PC-9 (cell line): ENCODE results near the gene TCAP. TPM values are rescaled to one million over a fixed set of nuclear protein-coding genes. Genes with fewer than 3 reads are reported as not detected.
A peak's percentile ranks its signal among the peaks of the same experiment; 100 is the strongest.

Source experiments
- BruUV-seq: library from RNA; stranded (reverse); fragments of 400-500 nt; replicated peaks from 2 replicates; lab custom pipeline; 2021; lab: Mats Ljungman, UMichigan
- CTCF ChIA-PET: fragments of 300-600 bp; sonication (Branson Sonifier 250); formaldehyde crosslinking; loops from one replicate; lab custom pipeline; 2022; ENCODE audit warnings: antibody characterized with exemption; lab: Charles Lee
- POLR2A ChIA-PET: fragments of 300-600 bp; sonication (Branson Sonifier 250); formaldehyde crosslinking; loops from one replicate; lab custom pipeline; 2022; ENCODE audit warnings: antibody characterized with exemption; ENCODE audit not compliant: unreplicated experiment; lab: Charles Lee
- DNase-seq, 2 experiments: peaks; one replicate each; pipeline versions ENCODE4 v3.0.0 to v3.0.0-alpha.2; 2015 to 2022; ENCODE audit warnings: mixed read lengths in 1 of 2
- H2AFZ ChIP-seq: fragments of 200-600 bp; sonication (generic); 2 replicates; pipeline ENCODE4 v1.8.1; 2017; ENCODE audit warnings: antibody characterized with exemption
- H3F3A ChIP-seq: fragments of 200-600 bp; sonication (generic); 2 replicates; pipeline ENCODE4 v1.8.1; 2017; ENCODE audit warnings: antibody characterized with exemption, mild to moderate bottlenecking, low read depth; ENCODE audit not compliant: insufficient read depth
- H3K27ac ChIP-seq: fragments of 200-600 bp; sonication (generic); 2 replicates; pipeline ENCODE4 v1.6.1; 2016; ENCODE audit warnings: mixed run types
- H3K27me3 ChIP-seq: fragments of 200-600 bp; sonication (generic); 2 replicates; pipeline ENCODE4 v1.6.1; 2016; ENCODE audit warnings: low read depth, mixed run types; ENCODE audit not compliant: insufficient read depth
- H3K36me3 ChIP-seq: fragments of 200-600 bp; sonication (generic); 2 replicates; pipeline ENCODE4 v1.6.1; 2016; ENCODE audit warnings: low read depth, mixed run types
- H3K4me1 ChIP-seq: fragments of 200-600 bp; sonication (generic); replicated peaks from 2 replicates; pipeline ENCODE4 v1.6.1; 2016; ENCODE audit warnings: mixed run types; ENCODE audit not compliant: insufficient read depth
- H3K4me2 ChIP-seq: fragments of 200-600 bp; sonication (generic); 2 replicates; pipeline ENCODE4 v1.6.1; 2017; ENCODE audit warnings: mixed run types
- H3K4me3 ChIP-seq: fragments of 200-600 bp; sonication (generic); 2 replicates; pipeline ENCODE4 v1.6.1; 2016; ENCODE audit warnings: mixed run types
- H3K79me2 ChIP-seq: fragments of 200-600 bp; sonication (generic); 2 replicates; pipeline ENCODE4 v1.6.1; 2017; ENCODE audit warnings: low read depth, mixed run types
- H3K9me2 ChIP-seq: fragments of 200-600 bp; sonication (generic); 2 replicates; pipeline ENCODE4 v1.8.1; 2017; ENCODE audit warnings: mild to moderate bottlenecking; ENCODE audit not compliant: insufficient read depth
- H3K9me3 ChIP-seq: fragments of 200-600 bp; sonication (generic); 2 replicates; pipeline ENCODE4 v1.8.1; 2016; ENCODE audit warnings: low read depth; ENCODE audit not compliant: insufficient read depth
- H4K20me1 ChIP-seq: fragments of 200-600 bp; sonication (generic); 2 replicates; pipeline ENCODE4 v1.8.1; 2017; ENCODE audit not compliant: insufficient read depth
- CTCF ChIP-seq: fragments of 200-600 bp; sonication (generic); conservative IDR thresholded peaks from 2 replicates; pipeline ENCODE4 v1.6.1; 2017; ENCODE audit warnings: mixed run types, antibody characterized with exemption, mild to moderate bottlenecking, moderate library complexity
- EZH2 ChIP-seq: fragments of 200-600 bp; sonication (generic); IDR thresholded peaks from 2 replicates; pipeline ENCODE4 v1.8.0; 2017; ENCODE audit warnings: antibody characterized with exemption, low read depth
- intact Hi-C: fragments of 100-400 bp; cut with micrococcal nuclease; formaldehyde crosslinking; loops from one replicate; pipeline ENCODE4 v1.10.0; 2022; ENCODE audit not compliant: unreplicated experiment
- total RNA-seq: library from RNA; stranded (reverse); gene quantifications from 2 replicates; pipeline ENCODE4 v1.2.3, GENCODE V29; 2021

TCAP gene
- total RNA-seq, 1 experiment from 2014 or later: 1.6 TPM

DNA sequence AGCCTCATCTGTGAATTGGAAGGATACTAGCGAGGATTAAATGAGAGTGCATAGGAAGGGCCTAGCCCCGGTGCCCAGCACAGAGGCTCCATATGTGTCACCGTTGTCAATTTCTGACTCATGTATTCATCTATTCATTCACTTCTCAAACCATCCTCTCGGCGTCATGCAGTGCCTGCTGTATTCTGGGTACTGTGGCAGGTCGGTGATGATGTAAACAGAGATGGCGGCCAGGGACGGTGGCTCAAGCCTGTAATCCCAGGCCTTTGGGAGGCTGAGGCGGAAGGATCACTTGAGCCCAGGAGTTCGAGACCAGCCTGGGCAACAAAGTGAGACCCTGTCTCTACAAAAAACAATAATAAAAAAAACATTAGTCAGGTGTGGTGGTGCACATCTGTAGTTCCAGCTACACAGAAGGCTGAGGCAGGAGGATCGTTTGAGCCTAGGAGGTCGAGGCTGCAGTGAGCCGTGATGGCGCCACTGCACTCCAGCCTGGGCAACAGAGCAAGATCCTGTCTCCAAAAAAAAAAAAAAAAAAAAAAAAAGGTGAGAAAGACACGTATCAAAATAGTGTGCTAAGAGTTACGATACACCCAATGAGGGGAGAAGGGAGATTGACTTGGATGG is 42.7 kb upstream of the TCAP start:
- intact Hi-C loops: loop anchor here (1.0 to 5.0 kb wide), 7 partner anchors 50 to 545 kb away; partner anchors contain the start of genes IKZF3 and PSMD3
- Histone ChIP-seq H3K9me3 (no peaks in the 10 kb centered on the region), H3K27ac (no peak overlapping the region), H3K79me2 (no peaks in the 10 kb centered on the region), H2AFZ (no peak overlapping the region), H4K20me1 (no peaks in the 10 kb centered on the region), H3K36me3 (no peaks in the 10 kb centered on the region), H3K9me2 (no peaks in the 10 kb centered on the region), H3K4me2 (peak overlapping the region; percentile 63), H3K4me1 (0 out of 2 replicates have a peak, but pooled peaks cover 8% of the 10 kb centered on the region), H3K27me3 (no peaks in the 10 kb centered on the region), H3K4me3 (no peak overlapping the region), H3F3A (peaks cover 21% of the 10 kb centered on the region)
- no TSS peak for BruUV-seq
- TF ChIP-seq CTCF: no peak
- TF ChIP-seq EZH2: no peak
- ChIA-PET POLR2A (no interaction called here), CTCF (interaction anchor here (0.6 to 1.5 kb wide), 5 partner anchors 63 to 358 kb away, joined by 3 to 7 read pairs (median 3); partner anchors contain the start of genes IKZF3 and PSMD3)
- DNase-seq: no peak

- Histone ChIP-seq H3K36me3 (no peaks in the 10 kb centered on the region), H3K4me2 (peak overlapping the region; percentile 31; the same call in 1 of the 2 replicates), H2AFZ (no peak overlapping the region), H3K9me2 (no peaks in the 10 kb centered on the region), H3K9me3 (no peaks in the 10 kb centered on the region), H3K27ac (no peak overlapping the region), H3K4me3 (no peak overlapping the region), H3K27me3 (no peaks in the 10 kb centered on the region), H3F3A (peaks cover 21% of the 10 kb centered on the region), H4K20me1 (no peaks in the 10 kb centered on the region), H3K79me2 (no peaks in the 10 kb centered on the region), H3K4me1 (0 out of 2 replicates have a peak, but pooled peaks cover 8% of the 10 kb centered on the region)
- no TSS peak for BruUV-seq
- ChIA-PET CTCF (interaction anchor here (0.6 to 1.6 kb wide), 4 partner anchors 11 to 76 kb away, joined by 3 to 10 read pairs (median 4); no protein-coding TSS in a partner anchor), POLR2A (interaction anchor here (0.6 to 0.7 kb wide), 2 partner anchors 76 to 151 kb away, joined by 4 to 7 read pairs; no protein-coding TSS in a partner anchor)
- DNase-seq: peak; percentile 53 to 79
- intact Hi-C loops: loop anchor here (1.0 to 5.0 kb wide), 6 partner anchors 49 to 544 kb away; partner anchors contain the start of genes IKZF3 and PSMD3
- TF ChIP-seq CTCF (peak; percentile 96), EZH2 (no peak)
Observed at GRCh38 chr17:39623356-39623950, 41.7 kb upstream of the TCAP start.

DNA sequence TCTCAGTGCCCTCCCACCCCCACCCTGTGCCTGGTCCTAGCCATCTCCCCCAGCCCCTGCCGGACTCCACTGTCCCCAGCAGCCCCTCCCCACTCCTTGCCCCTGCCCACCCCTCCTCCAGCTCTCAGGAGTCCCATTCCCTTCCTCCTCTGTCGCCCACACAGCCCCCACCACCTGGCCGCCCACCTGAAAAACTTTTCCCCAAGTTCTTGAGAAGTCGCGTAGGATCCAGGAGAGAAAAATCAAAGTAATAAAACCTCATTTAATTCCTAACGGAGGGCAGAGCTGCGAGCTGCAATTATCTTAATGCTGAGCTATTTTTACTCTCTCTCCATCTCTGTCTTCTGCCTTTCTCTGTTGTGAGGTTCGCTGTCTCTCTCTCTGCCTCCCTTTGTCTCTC is 40.8 kb upstream of the TCAP start:
- intact Hi-C loops: loop anchor here (5.0 kb wide), 2 partner anchors 417 to 543 kb away; no protein-coding TSS in a partner anchor
- Histone ChIP-seq H3K4me2 (no peak overlapping the region), H3F3A (peaks cover 20% of the 10 kb centered on the region), H3K9me2 (no peaks in the 10 kb centered on the region), H3K4me1 (0 out of 2 replicates have a peak, but pooled peaks cover 8% of the 10 kb centered on the region), H4K20me1 (no peaks in the 10 kb centered on the region), H2AFZ (no peak overlapping the region), H3K4me3 (no peak overlapping the region), H3K27me3 (no peaks in the 10 kb centered on the region), H3K79me2 (no peaks in the 10 kb centered on the region), H3K9me3 (no peaks in the 10 kb centered on the region), H3K36me3 (no peaks in the 10 kb centered on the region), H3K27ac (no peak overlapping the region)
- CTCF ChIA-PET: interaction anchor here (1.6 kb wide), 1 partner anchor 71 kb away, joined by 5 read pairs; no protein-coding TSS in a partner anchor
- POLR2A ChIA-PET: no interaction called here
- TF ChIP-seq CTCF (no peak), EZH2 (no peak)
- BruUV-seq: no TSS peak
- no peak for DNase-seq
